Activated naive CD4-positive, alpha-beta T cell (primary cell): ENCODE measurements around the gene SPATA33.
"Not testable (repeated sequence)": the region's sequence is repeated elsewhere in the genome, so short reads cannot be mapped to it uniquely, and the experiment has no call there.

Source experiments
- DNase-seq, 4 experiments: peaks; one replicate each; lab custom pipeline; 2025; lab: John Stamatoyannopoulos, UW

The SPATA33 gene

DNA sequence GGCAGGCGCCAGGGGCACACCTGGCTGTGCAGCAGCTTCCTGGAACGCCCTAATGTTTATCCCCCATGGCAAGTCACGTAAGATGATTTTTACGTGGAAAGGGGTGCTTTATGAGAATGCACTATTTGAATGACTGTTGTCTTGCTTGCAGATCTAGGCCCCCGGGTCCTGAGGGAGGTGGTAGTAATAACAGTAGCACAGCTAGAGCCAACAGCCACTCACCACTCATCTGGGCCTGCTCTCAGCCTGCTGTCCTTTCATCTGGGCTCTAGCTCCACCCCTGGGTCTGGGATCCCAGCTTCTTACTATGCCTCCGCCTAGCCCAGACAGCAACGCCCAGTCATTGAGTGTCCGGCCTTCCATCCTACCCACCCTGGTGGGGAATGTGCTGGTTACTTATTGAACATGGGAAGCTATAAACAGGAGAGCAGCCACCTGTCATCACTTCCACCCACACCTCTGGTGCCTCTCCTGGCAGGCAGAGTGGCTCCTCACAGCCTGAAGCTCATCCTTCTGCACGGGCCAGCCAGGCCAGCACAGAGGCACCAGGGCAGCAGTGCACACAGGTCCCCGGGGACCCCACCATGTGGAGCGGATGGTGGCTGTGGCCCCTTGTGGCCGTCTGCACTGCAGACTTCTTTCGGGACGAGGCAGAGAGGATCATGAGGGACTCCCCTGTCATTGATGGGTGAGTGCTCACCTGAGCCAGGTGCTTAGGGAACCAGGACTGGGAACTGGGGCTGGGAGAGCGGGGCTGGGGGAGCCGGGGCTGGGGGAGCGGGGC is 27.6 kb upstream of the SPATA33 start:
- DNase-seq, result no peak

DNA sequence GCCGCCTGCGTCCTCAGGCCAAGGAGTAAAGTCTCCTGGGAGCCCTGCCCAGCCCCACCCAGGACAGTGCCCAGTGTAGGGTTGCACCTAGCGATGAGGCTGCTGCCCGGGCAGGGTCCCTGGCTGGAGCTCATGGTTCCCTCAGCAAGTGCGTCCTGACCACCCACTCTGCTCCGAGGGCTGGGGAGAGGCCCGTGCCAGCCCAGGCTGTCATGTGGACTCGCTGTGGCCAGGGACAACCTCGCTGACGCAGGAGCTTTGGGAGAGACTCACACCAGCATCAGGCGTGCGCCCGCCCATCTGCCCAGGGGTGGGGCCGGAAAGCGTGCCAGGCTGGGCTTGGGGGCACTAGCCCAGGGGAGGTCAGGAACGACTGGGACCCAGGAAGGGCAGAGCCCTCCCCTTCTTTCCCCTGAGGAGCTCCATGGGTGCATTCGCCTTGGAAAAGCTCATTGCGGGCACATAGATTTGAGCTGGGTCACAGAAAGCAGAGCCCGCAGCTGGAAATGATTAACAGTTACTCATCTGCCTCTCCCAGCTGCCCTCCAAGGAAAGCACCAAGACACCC is 24.5 kb upstream of the SPATA33 start:
- DNase-seq, result no peak

DNA sequence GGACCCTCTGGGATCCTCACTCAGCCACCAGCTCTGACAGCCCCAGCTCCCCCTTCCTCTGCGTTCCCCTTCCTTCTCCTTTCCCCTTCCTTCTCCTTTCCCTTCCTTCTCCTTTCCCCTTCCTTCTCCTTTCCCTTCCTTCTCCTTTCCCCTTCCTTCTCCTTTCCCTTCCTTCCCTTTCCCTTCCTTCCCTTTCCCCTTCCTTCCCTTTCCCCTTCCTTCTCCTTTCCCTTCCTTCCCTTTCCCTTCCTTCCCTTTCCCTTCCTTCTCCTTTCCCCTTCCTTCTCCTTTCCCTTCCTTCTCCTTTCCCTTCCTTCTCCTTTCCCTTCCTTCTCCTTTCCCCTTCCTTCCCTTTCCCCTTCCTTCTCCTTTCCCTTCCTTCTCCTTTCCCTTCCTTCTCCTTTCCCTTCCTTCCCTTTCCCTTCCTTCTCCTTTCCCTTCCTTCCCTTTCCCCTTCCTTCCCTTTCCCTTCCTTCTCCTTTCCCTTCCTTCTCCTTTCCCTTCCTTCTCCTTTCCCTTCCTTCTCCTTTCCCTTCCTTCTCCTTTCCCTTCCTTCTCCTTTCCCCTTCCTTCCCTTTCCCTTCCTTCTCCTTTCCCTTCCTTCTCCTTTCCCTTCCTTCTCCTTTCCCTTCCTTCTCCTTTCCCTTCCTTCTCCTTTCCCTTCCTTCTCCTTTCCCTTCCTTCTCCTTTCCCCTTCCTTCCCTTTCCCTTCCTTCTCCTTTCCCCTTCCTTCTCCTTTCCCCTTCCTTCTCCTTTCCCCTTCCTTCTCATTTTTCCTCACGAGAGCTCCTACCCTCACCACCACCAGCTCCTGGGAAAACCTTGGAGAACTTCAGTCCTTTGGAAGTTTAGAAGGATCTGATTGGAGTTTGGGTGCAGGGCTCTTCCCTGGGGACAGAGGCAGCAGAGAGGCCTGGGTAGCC is 22.9 kb upstream of the SPATA33 start:
- DNase-seq, result not testable (repeated sequence)

DNA sequence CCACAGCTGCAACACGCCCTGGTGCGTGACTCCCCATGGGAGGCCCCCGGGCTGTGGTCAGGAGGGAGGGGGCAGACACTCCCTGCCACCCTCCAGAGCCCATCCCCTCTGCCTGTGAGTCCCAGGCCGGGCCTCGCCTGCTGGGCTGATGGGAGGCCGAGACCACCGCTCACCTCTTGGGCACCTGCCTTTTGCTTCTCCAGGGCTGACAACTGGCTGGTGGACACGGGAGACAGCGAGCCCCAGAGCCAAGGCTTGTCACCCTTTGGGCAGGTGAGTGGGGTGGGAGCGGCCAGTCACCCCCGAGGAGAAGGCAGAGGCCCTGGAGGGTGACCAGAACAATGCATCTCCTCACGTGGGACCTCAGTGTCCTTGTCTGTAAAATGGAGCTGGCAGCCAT is 21.0 kb upstream of the SPATA33 start:
- no peak for DNase-seq

DNA sequence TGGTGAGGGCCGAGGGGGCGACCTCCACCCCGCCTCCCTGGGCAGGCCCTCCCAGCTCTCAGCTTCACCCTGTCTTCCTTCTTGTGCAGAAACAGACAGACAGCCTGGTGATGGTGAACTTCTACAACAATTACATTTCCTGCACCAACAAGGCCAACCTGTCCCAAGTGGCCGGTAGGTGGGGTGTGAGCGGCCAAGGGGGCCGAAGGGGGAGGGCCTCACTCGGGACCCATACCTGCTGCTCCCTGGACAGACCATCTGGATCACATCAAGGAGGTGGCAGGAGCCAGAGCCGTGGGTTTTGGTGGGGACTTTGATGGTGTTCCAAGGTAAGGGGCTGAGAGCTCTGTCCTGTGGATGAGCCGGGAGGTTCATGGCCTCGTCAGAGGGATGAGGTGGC is 20.3 kb upstream of the SPATA33 start:
- DNase-seq, result no peak

DNA sequence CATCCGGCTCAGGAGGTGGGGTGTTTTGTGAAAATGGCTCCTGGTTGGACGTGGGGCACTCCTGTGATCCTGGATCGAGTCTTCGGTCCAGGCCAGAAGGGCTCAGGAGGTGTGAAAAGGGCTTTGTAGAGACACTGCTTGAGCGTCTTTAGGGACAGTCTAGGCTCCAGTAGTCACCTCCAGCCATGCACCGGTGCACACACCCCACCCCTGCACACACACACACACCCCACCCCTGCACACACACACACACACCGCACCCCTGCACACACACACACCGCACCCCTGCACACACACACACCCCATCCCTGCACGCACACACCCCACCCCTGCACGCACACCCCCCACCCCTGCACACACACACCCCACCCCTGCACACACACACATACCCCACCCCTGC is 19.2 kb upstream of the SPATA33 start:
- no peak for DNase-seq

DNA sequence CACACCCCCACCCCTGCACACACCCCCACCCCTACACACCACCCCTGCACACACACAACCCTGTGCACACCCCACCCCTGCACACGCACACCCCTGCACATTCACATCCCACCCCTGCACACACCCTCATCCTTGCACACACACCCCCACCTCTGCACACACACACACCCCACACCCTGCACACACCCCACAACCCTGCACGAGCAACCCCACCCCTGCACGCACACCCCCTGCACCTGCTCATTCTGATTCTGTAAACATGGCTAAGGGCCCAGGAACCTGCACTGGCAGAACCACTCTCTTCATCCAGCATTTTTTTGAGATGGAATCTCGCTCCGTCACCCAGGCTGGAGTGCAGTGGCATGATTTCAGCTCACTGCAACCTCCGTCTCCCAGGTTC is 18.3 kb upstream of the SPATA33 start:
- no peak for DNase-seq

DNA sequence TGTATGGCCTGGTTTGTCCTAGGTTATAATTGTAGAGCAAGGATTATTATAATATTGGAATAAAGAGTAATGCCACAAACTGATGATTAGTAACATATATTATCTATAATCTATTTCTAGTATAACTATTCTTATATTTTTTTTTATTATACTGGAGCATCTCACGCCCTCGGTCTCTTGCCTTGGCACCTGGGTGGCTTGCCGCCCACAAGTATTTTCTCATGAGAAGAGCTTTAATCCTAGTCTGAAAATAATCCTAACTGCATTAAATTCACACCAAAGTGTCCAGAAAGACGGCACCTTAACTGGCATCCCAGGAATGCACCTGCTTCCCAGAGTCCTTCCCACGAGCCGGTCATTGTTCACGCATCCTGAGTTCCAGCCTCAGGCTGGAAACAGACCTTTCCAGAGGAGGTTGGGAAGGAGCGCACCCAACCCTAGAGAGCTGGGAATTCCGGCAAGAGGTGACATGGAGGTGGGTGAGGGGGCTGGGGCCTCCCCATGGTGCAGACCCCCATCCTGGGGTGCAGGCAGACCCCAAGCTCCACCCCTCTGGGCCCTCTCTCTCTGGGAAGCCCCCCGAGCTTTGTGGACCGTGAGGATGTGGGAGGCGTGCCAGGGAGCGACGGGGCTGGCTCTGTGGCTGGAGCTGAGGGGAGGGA is 16.0 kb upstream of the SPATA33 start:
- DNase-seq, result no peak

DNA sequence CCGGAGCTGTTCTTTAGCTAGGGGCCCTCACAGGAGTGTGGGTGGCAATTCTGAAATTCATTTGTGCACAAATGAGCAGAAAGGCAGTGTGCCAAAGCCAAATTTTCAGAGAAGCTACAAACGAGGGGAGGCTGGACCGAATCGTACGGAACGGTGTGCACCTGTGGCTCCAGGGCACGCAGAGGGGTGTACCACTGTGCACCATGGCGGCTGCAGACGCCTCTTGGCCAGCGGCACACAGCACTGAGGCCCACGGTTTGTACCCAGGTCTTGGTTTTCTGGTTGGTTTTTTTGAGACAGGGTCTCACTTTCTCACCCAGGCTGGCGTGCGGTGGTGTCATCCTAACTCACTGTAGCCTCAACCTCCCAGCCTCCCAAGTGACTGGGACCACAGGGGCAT is 15.1 kb upstream of the SPATA33 start:
- DNase-seq, result no peak

DNA sequence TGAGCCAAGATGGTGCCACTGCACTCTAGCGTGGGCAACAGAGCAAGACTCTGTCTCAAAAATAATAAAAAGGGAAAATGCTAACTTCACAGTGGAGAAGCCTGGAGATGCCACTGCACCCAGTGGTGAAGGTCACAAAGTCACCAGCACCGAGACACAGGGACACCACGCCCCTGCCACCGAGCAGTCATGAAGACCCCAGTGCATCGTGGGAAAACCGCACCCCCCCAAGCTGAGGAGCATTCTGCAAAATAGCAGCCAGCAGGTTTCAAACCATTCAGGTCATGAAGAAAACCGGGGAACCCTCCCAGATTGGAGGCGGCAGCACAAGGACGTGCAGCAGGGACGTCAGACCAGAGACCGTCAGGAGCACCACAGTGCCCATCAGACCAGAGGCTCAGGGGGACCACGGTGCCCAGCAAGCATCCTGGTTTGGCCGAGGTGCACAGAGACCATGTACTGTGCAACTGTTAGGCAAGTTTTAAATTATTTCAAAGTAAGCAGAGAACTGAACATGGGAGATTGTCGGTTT is 13.8 kb upstream of the SPATA33 start:
- DNase-seq, result no peak

DNA sequence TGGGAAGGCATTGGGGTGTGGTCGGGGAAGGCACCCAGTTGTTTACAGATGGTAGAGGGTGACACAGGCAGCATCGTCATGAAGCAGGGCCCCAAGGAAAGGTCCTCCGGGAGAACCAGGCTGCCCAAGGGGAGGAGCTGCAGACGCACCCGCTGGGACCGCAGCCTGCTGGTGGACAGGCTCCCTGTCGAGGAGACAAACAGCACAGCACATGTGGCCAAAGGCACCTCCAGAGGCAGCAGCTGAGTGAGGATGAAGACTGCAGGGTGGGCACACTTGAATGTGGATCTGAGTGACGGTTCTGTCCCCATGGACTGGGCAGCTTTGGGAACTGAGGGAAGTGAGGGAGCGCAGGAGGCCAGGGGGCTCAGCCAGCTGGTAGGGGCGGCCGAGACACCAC is 12.5 kb upstream of the SPATA33 start:
- no peak for DNase-seq

DNA sequence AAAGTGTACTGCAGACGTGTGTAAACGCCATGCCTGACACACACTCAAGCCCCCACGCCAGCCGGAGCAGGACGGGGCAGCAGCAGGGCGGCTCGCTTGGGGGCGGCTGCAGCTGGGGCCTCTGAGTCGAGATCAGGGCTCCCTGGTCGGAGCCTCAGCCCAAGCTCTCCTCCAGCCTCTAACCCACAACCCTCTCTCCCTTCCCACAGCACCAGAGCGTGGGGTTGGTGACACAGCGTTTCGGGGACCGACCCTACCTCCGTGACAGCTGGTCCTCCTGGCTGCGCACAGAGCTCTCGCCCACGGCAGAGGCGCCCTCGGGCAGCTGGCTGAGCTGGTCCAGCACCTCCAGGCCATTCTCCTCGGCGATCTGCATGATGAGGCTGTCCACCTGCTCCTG is 11.4 kb upstream of the SPATA33 start:
- no peak for DNase-seq

DNA sequence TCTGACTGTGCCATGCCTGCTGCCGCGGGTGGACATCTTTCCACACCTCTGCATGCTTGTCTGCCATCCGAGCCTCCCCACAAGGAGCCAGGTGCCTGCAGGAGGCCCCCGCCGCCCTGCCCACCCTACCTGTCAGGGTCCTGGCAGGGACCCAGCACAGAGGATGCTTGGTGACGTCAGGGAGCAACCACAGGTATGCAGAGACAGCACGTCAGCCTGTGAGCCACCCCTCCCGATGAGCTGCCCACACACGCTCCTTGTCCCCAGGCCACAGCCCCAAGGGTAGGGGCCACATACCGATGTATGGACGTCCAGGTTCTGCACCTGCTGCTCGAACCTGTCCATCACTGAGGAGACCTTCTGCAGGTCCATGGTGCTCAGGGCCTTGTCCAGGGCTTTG is 10.7 kb upstream of the SPATA33 start:
- no peak for DNase-seq

DNA sequence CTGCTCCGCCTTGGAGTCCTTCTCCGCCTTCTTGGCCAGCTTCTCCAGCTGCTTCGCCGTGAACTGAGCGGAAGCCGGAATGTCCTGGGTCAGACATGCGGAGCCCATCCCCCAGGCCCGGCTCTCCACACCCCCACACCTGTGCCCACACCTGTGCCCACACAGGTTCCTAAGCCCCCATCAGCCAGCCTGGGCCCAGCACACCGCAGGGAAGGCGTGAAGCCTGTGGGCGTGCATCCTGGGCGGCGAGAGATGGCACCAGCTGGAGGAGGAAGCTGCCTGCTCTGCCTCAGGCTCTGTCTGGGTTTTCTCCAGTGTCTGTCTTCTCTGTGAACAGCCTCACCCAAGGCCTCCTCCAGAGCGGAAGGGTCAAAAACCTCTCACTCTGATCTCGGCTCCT is 6.1 kb upstream of the SPATA33 start:
- DNase-seq, result no peak

DNA sequence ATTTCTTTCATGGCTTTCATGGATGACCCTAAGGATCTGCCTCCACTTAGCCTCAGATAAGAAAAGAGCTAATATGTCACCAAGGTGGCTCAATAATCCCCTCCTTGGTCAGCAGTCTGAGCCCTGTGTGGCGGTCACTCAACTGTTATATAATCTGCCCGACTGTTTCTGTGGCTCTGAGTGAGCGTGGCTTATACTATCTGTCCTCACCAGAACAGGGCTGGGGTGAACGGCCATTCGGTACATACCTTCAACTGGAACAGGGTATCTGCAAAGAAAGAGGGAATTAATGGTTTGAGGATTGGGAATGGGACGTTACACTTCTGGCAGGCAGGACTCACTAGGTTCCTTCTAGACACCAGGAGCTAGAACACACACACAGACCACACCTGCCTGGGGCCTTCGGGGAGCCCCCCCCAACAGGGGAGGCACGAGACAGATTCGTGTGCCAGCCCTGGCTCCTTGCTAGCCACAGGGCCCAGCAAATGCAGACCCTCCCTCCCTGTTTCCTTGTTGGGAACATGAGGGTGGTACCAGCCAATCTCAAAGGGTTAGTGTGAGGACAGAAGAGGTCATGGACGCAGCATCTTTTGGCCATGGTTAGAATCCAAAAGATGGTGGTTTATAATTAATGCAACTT is 3.9 kb upstream of the SPATA33 start:
- no peak for DNase-seq

DNA sequence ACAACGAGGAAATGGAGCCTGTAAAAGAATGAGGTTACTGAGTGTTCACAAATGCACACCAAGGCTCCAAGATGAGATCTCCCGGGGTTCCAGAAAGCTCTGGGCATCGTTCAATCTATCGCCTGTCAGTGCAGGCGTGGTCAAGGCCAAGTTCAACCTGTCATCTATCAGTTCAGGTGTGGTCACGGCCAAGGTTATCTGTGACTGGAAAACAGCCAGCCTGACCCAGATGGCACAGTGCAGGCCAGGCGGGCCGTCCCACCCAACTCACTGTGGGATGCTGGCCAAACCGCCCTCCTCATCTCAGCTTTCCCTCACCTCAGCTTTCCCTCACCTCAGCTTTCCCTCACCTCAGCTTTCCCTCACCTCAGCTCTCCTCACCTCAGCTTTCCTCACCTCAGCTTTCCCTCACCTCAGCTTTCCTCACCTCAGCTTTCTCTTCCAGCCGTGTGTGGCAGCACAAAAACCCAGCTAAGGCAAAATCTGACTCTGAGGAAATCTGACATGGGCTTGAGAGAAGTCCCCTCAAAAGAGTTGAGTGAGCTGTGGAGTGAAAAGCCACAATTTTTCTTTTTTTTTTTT is 2.5 kb upstream of the SPATA33 start:
- no peak for DNase-seq

DNA sequence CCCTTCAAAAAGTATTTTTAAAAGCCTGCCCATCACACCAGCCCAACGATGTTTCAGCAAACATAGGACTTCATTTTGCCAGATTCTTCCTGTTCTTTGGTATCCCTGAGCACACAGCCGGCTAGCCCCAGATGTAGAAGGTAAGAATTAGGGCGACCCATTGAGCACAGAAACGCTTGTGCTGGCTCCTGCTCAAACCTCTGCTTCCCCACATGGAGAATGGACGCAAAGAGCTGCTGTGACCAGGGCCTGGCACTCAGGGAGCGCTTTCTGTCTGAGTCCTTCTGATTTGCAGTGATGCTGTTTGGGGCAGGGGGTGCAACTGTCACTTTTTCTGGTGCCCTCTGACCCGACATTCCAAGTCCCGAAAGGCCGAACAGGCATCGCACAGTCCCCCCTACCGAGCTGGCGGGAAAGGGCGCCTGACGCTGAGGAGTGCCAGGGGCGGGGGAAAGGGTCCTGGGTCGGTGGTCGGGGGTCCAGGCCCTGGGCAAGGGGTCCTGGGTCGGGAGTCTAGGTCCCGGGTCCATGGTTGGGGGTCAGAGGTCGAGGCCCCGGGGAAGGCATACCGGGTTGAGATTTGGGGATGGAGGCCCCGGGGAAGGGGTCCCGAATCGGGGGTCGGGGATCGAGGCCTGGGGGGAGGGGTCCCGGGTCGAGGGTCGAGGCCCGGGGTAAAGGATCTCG is 1.1 kb upstream of the SPATA33 start:
- DNase-seq, result no peak

DNA sequence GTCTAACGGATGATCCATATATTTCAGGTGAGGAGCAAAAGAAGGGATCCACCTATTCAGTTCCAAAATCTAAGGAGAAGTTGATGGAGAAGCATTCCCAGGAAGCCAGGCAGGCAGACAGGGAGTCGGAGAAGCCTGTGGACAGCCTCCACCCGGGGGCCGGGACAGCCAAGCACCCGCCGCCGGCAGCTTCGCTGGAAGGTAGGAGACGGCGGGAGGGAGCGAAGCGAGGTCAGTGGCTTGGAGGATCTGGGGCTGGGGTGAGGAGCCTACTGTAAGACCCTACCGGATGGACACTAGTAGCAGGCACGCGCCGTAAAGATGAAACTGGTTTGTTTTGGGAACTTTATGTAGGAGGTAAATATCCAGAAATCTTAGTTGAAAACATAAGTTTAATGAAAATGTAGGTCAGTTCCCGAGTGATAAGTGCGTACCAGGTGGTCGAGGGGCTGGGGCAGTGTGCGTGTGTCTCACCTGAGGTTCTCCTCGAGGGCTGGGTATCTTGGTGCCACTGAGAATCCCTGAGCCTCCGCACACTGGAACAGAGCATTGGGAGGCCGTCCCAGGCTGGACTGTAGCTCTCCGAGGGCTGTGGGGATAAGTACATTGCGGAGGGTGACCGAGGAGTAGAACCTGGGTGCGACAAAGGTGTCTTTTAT is 714 bp downstream of the SPATA33 start:
- DNase-seq, result no peak

DNA sequence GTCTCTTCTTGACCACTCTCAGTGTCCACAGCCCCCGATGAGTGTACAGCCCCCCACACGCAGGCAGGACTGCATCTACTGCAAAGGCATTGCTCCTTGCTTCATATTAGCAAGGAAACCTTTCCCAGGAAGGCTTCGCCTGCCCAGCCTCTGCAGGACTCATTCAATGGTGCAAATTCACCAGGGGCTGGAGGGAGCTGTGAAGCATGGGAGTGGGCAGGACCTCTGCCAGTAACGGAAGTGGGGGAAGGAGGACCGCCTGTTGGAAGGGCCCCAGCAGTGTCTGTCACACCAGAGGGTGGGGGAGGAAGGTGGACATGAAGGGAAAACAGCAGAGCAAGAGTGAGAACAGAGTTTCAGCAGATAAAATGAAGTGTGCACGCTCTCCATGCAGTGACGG is 2.5 kb downstream of the SPATA33 start:
- DNase-seq, result no peak

DNA sequence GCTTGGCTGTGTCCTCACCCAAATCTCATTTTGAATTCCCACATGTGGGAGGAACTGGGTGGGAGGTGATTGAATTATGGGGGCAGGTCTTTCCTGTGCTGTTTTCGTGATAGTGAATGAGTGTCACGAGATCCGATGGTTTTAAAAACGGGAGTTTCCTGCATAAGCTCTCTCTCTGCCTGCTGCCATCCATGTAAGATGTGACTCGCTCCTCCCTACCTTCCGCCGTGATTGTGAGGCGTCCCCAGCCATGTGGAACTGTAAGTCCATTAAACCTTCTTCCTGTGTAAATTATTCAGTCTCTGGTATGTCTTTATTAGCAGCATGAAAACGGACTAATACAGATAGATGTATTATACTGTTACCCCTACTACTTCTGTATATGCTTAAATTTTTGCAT is 3.6 kb downstream of the SPATA33 start:
- DNase-seq, result no peak
